SU-DHL-6 (cell line): ENCODE measurements around the gene NUDT3.

Experiments
- H2AFZ ChIP-seq: fragments of 200-600 bp; sonication (generic); 2 replicates; pipeline ENCODE4 v1.6.1; 2014; ENCODE audit warnings: low read depth, mild to moderate bottlenecking, moderate library complexity, mixed read lengths, antibody characterized with exemption, low read length; ENCODE audit not compliant: severe bottlenecking
- H3F3A ChIP-seq: fragments of 200-600 bp; shearing (Covaris generic); 2 replicates; pipeline ENCODE4 v1.6.0; 2016; ENCODE audit warnings: antibody characterized with exemption, mild to moderate bottlenecking; ENCODE audit not compliant: insufficient read depth
- H3K27ac ChIP-seq: fragments of 200-600 bp; sonication (generic); 2 replicates; pipeline ENCODE4 v1.5.1; 2016; ENCODE audit warnings: low read depth, mild to moderate bottlenecking, low read length, moderate library complexity, mixed read lengths
- H3K27me3 ChIP-seq: fragments of 200-600 bp; sonication (generic), shearing (Covaris generic); 2 replicates; pipeline ENCODE4 v1.6.0; 2014; ENCODE audit warnings: mild to moderate bottlenecking, low read length
- H3K36me3 ChIP-seq: fragments of 200-600 bp; sonication (generic); 2 replicates; pipeline ENCODE4 v1.6.1; 2014; ENCODE audit warnings: mild to moderate bottlenecking, low read length, mixed read lengths
- H3K4me2 ChIP-seq: fragments of 300-600, 200-600 bp; shearing (Covaris generic), sonication (generic); 2 replicates; pipeline ENCODE4 v1.6.0; 2014; ENCODE audit warnings: low read length, low read depth, mild to moderate bottlenecking; ENCODE audit not compliant: poor library complexity, severe bottlenecking
- H3K4me3 ChIP-seq: fragments of 200-600 bp; sonication (generic); 2 replicates; pipeline ENCODE4 v1.5.1; 2014; ENCODE audit warnings: antibody characterized with exemption, low read length, mild to moderate bottlenecking, mixed read lengths; ENCODE audit not compliant: insufficient read depth, poor library complexity, severe bottlenecking
- H3K79me2 ChIP-seq: fragments of 200-600 bp; sonication (generic); 2 replicates; pipeline ENCODE4 v1.6.1; 2014; ENCODE audit warnings: mild to moderate bottlenecking, low read length, moderate library complexity; ENCODE audit not compliant: insufficient read depth
- H3K9ac ChIP-seq: fragments of 200-600 bp; sonication (generic); 2 replicates; pipeline ENCODE4 v1.7.0; 2014; ENCODE audit warnings: mild to moderate bottlenecking, low read length
- H3K9me2 ChIP-seq: fragments of 200-600 bp; sonication (generic); replicated peaks from 2 replicates; pipeline ENCODE4 v1.6.1; 2014; ENCODE audit warnings: low read length; ENCODE audit not compliant: insufficient read depth
- H3K9me3 ChIP-seq: fragments of 200-600 bp; sonication (generic); 2 replicates; pipeline ENCODE4 v1.6.1; 2014; ENCODE audit warnings: low read length, mixed read lengths; ENCODE audit not compliant: insufficient read depth
- H4K20me1 ChIP-seq: fragments of 200-600 bp; sonication (generic); 2 replicates; pipeline ENCODE4 v1.6.1; 2014; ENCODE audit warnings: low read depth, mild to moderate bottlenecking, antibody characterized with exemption, low read length, moderate library complexity, mixed read lengths
- EZH2phosphoT487 ChIP-seq: fragments of 200-600 bp; sonication (generic), shearing (Covaris generic); conservative IDR thresholded peaks from 2 replicates; pipeline ENCODE4 v1.6.1; 2018; ENCODE audit warnings: mild to moderate bottlenecking, antibody characterized with exemption, low read length, moderate library complexity, mixed read lengths
- TF ChIP-seq, protein P1 (sequence below): fragments of 200-600 bp; sonication (generic); IDR thresholded peaks from one replicate; pipeline ENCODE4 v1.5.1; 2017; ENCODE audit warnings: antibody characterized with exemption, mild to moderate bottlenecking, low read length, moderate library complexity; ENCODE audit not compliant: insufficient read depth, poor library complexity, severe bottlenecking

The NUDT3 gene

DNA sequence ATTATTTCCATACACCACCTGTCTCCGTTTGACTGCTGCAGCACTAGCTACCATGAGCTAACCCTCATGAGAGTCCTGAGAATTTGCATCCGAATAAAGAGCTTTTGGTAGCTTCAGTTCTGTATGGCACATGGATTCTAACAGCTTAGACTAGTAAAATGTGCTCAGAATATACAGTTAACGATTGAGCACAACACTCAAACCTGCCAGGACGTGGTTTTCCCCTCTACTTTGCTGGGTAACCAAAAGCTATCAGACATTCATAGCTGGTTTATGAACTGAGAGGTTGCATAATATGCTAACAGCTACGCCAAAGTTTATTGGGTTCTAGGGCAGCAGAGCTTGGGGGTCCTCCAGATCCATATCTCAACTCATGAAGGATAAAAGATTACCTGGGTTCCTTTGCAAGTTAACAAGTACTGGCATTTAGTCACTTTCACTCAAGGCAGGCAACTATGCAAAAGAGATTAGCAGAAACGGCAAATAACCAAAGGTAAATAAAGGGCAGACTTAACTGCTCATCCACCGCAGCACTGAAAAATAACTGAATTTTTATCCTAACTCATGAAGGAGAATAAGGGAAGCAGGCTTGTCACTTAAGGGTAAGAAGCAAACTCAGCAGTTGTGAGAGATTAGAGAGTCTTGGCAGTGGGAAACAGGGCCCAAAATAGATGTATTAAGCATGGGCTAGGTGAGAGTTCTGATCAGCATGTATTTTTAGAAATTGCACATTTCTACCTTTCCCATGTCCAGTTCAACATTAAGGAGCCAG, 29.4 kb downstream of the NUDT3 start:
- no peaks in the 10 kb centered on the region for H3K27me3 ChIP-seq
- no peaks in the 10 kb centered on the region for H3K9me3 ChIP-seq
- no peak for TF ChIP-seq EZH2phosphoT487
- TF ChIP-seq, protein P1, sequence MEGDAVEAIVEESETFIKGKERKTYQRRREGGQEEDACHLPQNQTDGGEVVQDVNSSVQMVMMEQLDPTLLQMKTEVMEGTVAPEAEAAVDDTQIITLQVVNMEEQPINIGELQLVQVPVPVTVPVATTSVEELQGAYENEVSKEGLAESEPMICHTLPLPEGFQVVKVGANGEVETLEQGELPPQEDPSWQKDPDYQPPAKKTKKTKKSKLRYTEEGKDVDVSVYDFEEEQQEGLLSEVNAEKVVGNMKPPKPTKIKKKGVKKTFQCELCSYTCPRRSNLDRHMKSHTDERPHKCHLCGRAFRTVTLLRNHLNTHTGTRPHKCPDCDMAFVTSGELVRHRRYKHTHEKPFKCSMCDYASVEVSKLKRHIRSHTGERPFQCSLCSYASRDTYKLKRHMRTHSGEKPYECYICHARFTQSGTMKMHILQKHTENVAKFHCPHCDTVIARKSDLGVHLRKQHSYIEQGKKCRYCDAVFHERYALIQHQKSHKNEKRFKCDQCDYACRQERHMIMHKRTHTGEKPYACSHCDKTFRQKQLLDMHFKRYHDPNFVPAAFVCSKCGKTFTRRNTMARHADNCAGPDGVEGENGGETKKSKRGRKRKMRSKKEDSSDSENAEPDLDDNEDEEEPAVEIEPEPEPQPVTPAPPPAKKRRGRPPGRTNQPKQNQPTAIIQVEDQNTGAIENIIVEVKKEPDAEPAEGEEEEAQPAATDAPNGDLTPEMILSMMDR, result no peak
- H3K79me2 ChIP-seq, result peaks cover 90% of the 10 kb centered on the region
- H3K4me2 ChIP-seq, result no peak overlapping the region
- H3F3A ChIP-seq, result 0 out of 2 replicates have a peak, but pooled peaks cover 12% of the 10 kb centered on the region
- no peak overlapping the region for H3K27ac ChIP-seq
- H2AFZ ChIP-seq, result no peak overlapping the region
- peaks cover 13% of the 10 kb centered on the region for H4K20me1 ChIP-seq
- H3K9ac ChIP-seq, result no peak overlapping the region
- no peaks in the 10 kb centered on the region for H3K9me2 ChIP-seq
- H3K36me3 ChIP-seq, result no peaks in the 10 kb centered on the region
- no peak overlapping the region for H3K4me3 ChIP-seq

DNA sequence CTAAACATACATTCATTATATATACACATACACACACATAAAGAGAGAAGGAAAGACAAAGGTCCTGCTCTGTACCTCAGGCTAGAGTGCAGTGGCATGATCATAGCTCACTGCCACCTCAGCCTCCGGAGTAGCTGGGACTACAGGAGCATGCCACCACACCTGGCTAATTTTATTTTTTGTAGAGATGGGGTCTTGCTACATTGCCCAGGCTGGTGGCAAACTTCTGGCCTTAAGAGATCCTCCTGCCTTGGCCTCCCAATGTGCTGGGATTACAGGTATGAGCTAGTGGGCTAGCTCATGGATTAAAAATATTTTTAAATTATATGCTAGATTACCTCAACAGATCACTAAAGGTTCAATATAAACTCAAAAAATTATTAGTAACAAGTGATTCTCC, 30.3 kb downstream of the NUDT3 start:
- Histone ChIP-seq H3K4me3 (no peak overlapping the region), H4K20me1 (peaks cover 21% of the 10 kb centered on the region), H3K27ac (no peak overlapping the region), H3K4me2 (no peak overlapping the region), H2AFZ (no peak overlapping the region), H3F3A (0 out of 2 replicates have a peak, but pooled peaks cover 12% of the 10 kb centered on the region), H3K9me2 (no peaks in the 10 kb centered on the region), H3K36me3 (no peaks in the 10 kb centered on the region), H3K27me3 (no peaks in the 10 kb centered on the region), H3K9ac (no peak overlapping the region), H3K9me3 (no peaks in the 10 kb centered on the region), H3K79me2 (peaks cover 90% of the 10 kb centered on the region)
- no peak for TF ChIP-seq EZH2phosphoT487
- TF ChIP-seq, protein P1, result no peak

DNA sequence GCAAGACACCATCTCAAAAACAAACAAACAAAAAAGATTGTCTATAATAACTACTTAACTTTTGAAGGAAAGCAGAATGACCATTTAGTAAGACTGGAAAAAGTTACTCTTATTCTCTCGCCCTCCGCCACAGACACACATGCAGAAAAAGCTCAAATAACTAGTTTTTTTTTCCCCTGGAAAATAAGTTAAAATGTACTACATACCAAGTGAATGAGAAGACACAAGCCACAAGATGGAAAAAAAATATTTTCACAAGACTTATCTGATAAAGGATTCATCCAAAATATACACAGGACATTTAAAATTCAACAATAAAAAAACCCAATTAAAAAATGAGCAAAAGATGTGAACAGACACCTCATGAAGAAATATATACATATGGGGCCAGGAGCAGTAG, 31.9 kb downstream of the NUDT3 start:
- no peaks in the 10 kb centered on the region for H3K9me3 ChIP-seq
- TF ChIP-seq, protein P1, result no peak
- TF ChIP-seq EZH2phosphoT487, result no peak
- H3K4me3 ChIP-seq, result no peak overlapping the region
- no peaks in the 10 kb centered on the region for H3K36me3 ChIP-seq
- peaks cover 21% of the 10 kb centered on the region for H4K20me1 ChIP-seq
- H3K79me2 ChIP-seq, result peaks cover 94% of the 10 kb centered on the region
- H3K9ac ChIP-seq, result no peak overlapping the region
- no peaks in the 10 kb centered on the region for H3K27me3 ChIP-seq
- H3K4me2 ChIP-seq, result no peak overlapping the region
- H3F3A ChIP-seq, result 0 out of 2 replicates have a peak, but pooled peaks cover 12% of the 10 kb centered on the region
- no peak overlapping the region for H2AFZ ChIP-seq
- H3K9me2 ChIP-seq, result no peaks in the 10 kb centered on the region
- H3K27ac ChIP-seq, result no peak overlapping the region
